Posterior cingulate gyrus (tissue), 11 donors: Measurements from ENCODE around the gene AVPR2.
A peak's percentile ranks its signal among the peaks of the same experiment; 100 is the strongest.

Experiments used
- DNase-seq, 10 donors: peaks; one replicate each; pipeline versions ENCODE4 v3.0.0 to v3.0.0-alpha.2; 2020 to 2021; ENCODE audit warnings: mixed read lengths in 3 of 10
- intact Hi-C: fragments of 100-400 bp; cut with DNase I; formaldehyde crosslinking; loops from one replicate; pipeline ENCODE4 v1.15.1; 2023

The AVPR2 gene

DNA sequence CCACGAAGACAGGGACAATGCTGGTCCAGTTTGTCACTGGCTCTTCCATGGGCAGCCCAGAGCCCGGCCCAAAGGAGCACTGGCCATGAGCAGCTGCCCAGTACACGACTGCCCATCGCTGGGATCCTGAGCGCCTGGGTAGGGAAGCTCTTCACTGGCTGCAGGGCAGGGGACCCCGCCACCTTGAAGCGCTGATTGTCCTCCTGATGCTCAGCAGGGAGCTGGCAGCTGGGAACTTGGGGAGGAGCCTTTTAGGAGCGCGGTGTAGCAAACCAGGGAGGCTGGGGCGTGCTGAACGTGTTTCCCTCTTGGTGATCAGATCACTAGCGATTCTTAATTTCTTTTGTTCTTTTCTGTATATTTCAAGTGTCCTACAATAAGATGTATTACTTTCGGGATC, 20.3 kb upstream of the AVPR2 start:
- intact Hi-C loops, result loop anchor here (10.0 kb wide), 1 partner anchor 59 kb away; no protein-coding TSS in a partner anchor
- peak in 3 of 10 donors; percentile 31 to 81 (median 74) for DNase-seq

GRCh38 chrX:153884590-153884989, 19.9 kb upstream of the AVPR2 start:
- intact Hi-C loops, result loop anchor here (10.0 kb wide), 1 partner anchor 60 kb away; no protein-coding TSS in a partner anchor
- DNase-seq, result peak in 3 of 10 donors; percentile 19 to 68 (median 57)

DNA sequence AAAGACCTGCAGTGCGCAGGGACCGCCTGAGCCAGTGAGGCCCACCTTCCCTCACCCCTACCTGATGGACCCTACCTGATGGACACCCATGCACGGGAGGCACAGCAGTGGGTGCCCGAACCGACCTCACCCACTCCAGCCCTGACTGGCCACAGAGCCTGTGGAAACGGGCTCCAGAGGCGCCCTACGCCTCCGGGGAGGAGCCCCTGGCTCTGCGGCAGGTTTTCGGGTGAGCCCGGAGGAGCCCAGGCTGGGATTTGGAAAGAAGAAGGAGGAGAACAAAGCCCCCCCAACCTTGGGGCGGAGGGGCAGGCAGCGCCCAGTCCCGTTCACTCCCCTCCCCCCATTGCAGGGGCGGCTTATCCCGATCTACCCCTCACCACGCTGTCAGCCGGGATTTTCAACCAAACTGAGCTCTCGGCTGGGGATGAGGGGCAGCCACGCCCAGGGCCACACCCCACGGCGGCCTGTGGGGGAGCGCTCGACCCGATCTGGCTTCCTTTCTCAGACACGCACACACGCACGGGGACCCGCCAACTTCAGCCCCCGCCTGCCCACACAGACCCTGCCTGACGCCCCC, 19.2 kb upstream of the AVPR2 start:
- peak in 3 of 10 donors; percentile 17 to 79 (median 72) for DNase-seq

DNA sequence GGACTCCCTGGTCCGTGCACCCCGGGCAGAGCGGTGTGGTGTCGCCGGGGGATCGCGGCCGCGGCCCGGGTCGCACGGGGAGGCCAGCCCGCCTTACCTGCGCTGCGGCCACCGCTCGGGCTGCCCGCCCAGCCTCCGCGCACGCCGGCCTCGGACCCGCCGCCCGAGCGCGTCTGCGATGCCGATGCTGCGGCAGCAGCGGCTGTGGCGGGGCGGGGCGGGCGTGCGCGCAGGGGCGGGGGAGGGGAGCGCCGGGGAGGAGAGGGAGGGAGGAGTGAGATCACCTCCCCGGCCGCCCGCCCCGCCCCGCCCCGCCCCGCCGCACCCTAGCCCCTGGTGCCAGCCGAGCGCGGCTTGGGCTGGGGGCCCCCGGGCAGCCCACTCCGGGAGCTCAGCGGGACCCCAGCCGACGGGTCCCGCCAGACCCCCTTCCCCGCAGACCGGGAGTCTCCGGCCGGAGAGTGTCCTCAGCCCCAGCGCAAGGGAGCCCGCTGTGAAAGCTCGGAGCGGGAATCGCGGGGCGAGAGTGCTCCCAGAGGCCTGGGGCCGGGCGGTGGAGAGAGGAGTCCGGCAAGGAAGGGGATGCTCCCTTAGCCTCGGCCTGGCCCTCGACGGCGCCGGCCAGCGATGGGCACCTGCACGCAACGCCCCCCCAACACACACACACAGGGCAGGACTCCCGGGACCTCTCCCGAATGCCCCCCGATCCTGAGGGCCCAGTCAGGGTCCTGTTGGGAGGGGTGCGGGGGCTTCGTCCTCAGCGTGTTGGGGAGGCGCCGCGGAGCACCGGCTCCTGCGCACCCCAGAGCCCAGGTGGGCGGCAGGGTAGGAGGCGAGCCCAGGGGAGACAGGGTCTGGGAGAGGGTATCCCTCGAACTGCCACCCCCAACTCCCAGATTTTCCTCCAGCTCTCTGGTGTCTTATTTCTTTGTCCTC, 18.2 kb upstream of the AVPR2 start, which contains the start of gene L1CAM:
Gene L1CAM, minus strand, starts transcription at position 206 of the 936 bp plus-strand sequence. CDS start 10,337 bp downstream, outside the sequence.
- intact Hi-C loops, result loop anchor here (10.0 kb wide), 1 partner anchor 61 kb away; no protein-coding TSS in a partner anchor
- peak in 4 of 10 donors; percentile 23 to 83 (median 45) for DNase-seq

More for the DNA sequence above, 19.2 kb upstream of the AVPR2 start:
- intact Hi-C loops, result loop anchor here (10.0 kb wide), 1 partner anchor 60 kb away; no protein-coding TSS in a partner anchor

- intact Hi-C loops, result loop anchor here (10.0 kb wide), 1 partner anchor 62 kb away; no protein-coding TSS in a partner anchor
- peak in 2 of 10 donors; percentile 12 to 54 for DNase-seq
Measured at GRCh38 chrX:153886915-153887314, 17.6 kb upstream of the AVPR2 start.

- intact Hi-C loops, result loop anchor here (10.0 kb wide), 1 partner anchor 63 kb away; no protein-coding TSS in a partner anchor
- peak in 3 of 10 donors; percentile 9 to 40 (median 37) for DNase-seq
Measured at GRCh38 chrX:153887385-153887784, 17.1 kb upstream of the AVPR2 start.

DNA sequence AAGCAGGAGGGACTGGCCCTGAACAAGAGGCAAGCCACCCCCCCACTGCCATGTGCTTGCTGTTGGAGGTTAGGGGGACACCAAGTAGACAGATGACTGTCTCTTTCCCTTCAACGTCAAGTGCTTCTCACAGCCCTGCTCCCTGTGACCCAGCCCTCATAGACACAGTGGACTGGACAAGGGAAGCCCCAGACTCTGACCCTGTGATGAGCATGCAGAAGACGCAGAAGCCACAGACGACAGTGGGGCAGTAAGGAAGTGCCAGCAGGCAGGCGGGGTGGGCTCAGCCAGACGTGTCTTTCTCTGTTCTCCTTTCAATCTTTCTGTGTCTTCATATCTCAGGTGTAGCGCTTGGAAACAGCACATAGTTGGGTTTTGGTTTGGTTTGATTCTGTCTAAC, 16.1 kb upstream of the AVPR2 start:
- peak in 3 of 10 donors; percentile 11 to 38 (median 16) for DNase-seq
- intact Hi-C loops, result loop anchor here (10.0 kb wide), 1 partner anchor 64 kb away; no protein-coding TSS in a partner anchor

DNA sequence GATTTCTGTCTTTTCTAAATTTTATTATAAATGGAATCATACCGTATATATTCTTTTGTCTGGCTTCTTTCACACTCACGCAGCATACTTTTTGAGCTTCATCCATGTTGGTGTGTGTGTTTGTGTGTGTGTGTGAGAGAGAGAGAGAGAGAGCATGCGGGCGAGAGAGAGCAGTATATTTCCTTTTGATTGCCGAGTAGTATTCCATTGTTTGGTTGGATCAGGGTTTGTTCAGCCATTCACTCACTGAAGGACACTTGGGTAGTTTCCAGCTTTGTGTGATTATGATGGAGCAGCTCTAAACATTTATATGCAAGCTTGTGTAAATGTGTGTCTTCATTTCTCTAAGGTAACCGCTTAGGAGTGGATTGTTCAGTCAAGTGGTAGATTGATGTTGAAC, 15.3 kb upstream of the AVPR2 start:
- intact Hi-C loops, result loop anchor here (10.0 kb wide), 1 partner anchor 64 kb away; no protein-coding TSS in a partner anchor

DNA sequence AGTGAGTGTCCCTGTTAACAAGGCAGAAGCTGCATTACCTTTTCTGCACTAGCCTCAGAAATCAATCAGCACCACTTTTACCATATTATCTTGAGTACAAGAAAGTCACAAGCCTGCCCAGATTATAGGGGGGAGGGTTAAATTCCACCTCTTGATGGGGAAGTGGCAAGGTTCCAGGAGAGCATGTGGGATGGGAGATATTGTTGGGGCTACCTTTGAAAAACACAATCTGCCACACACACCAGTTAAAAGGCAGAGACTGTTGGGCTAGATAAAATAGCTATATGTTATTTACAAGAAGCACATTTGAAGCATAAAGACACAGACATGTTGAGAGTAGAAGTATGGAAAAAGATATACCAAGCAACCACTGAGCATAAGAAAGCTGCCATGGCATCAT, 6.6 kb upstream of the AVPR2 start:
- intact Hi-C loops, result no loop called here
- DNase-seq, result no peak

More for the DNA sequence above, 15.3 kb upstream of the AVPR2 start:
- DNase-seq, result no peak

- peak in 2 of 10 donors; percentile 62 to 83 for DNase-seq
- intact Hi-C loops, result no loop called here
Measured at GRCh38 chrX:153900831-153901752, 3.4 kb upstream of the AVPR2 start.

DNA sequence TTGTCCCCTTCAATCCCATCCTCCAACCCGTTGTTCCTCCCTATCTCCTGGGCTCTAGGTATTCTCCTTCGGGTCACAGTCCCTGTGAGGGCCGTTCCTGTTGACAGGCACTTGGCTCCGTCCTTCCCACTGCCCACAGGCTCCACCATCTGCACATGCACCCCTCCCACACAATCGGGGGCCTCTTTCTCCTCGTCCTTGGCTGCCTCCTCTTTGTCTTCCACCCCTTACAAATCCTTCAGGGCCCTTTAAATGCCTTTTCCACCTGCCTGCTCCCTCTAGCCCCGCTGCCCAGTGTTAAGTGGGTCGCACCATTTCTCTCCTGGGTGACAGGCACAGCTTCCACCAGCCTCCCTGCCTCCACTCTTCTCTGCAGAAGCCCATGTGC, 2.7 kb upstream of the AVPR2 start:
- DNase-seq, result peak in 1 of 10 donors; percentile 39
- intact Hi-C loops, result no loop called here

- intact Hi-C loops, result no loop called here
- DNase-seq, result peak in 1 of 10 donors; percentile 33
Measured at GRCh38 chrX:153902385-153902784, 2.1 kb upstream of the AVPR2 start.

- intact Hi-C loops, result no loop called here
- DNase-seq, result peak in 1 of 10 donors; percentile 57
Measured at GRCh38 chrX:153903238-153903980, 1.1 kb upstream of the AVPR2 start.

DNA sequence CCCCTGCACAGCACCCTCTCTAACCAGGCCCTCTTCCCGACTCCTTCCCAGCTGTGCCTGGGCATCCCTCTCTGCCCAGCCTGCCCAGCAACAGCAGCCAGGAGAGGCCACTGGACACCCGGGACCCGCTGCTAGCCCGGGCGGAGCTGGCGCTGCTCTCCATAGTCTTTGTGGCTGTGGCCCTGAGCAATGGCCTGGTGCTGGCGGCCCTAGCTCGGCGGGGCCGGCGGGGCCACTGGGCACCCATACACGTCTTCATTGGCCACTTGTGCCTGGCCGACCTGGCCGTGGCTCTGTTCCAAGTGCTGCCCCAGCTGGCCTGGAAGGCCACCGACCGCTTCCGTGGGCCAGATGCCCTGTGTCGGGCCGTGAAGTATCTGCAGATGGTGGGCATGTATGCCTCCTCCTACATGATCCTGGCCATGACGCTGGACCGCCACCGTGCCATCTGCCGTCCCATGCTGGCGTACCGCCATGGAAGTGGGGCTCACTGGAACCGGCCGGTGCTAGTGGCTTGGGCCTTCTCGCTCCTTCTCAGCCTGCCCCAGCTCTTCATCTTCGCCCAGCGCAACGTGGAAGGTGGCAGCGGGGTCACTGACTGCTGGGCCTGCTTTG, 1.1 kb downstream of the AVPR2 start:
- DNase-seq, result peak in 2 of 10 donors; percentile 25 to 65
- intact Hi-C loops, result no loop called here

GRCh38 chrX:153906126-153906917, 1.8 kb downstream of the AVPR2 start:
- intact Hi-C loops, result no loop called here
- peak in 1 of 10 donors; percentile 32 for DNase-seq

GRCh38 chrX:153907456-153907855, 3.0 kb downstream of the AVPR2 start:
- intact Hi-C loops, result no loop called here
- peak in 1 of 10 donors; percentile 72 for DNase-seq

DNA sequence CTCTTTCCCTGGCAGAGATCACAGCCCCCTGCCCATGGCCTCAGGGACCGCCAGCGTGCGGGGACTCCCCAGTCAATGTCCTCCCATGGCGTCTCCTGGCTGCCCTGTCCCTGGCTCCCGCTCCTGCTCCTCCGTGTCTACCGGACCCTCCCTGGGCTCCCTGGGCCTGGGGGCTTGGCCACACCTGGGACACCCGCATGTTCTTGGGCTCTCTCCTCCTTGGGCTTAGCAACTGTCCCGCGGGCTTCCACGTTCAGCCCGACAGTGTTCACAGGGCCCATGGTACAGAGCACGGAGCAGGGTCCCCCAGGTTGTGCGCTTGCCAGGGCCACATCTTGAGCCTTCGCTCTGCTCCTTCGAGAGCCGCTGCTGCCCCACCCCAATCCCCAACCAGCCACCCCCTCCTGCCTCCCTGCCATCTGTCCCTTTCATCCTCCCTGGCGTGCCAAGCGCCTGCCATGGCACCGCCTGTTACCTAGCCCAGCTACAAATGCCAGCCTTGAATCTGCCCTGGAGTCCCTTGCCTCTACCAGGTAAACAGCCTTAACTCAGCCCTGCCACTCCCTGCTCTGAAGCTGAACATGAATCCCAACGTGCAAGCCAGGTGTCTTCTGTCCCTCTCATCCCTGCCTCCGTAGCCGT, 3.9 kb downstream of the AVPR2 start:
- DNase-seq, result peak in 2 of 10 donors; percentile 9 to 61
- intact Hi-C loops, result no loop called here
